Tibial artery (tissue), 4 donors: ENCODE measurements around the gene NELL2.
"Not testable (repeated sequence)": the region's sequence is repeated elsewhere in the genome, so short reads cannot be mapped to it uniquely, and the experiment has no call there.

Experiments
- DNase-seq, 2 donors: peaks; one replicate each; pipeline ENCODE4 v3.0.0-alpha.2; 2019
- H3K27ac ChIP-seq, 2 donors: fragments of 200-600 bp; sonication (generic) in 1 of 2; 1 replicate in 1 of 2; 2 replicates in 1 of 2; pipeline ENCODE4 v1.5.1; 2018 to 2019; ENCODE audit warnings: mild to moderate bottlenecking in 1 of 2
- H3K27me3 ChIP-seq, 2 donors: fragments of 200-600 bp; sonication (generic) in 1 of 2; one replicate each; pipeline versions ENCODE4 v1.5.1 to v1.6.0; 2016 to 2019
- H3K36me3 ChIP-seq, 3 donors: fragments of 200-600 bp; sonication (generic) in 2 of 3; one replicate each; pipeline ENCODE4 v1.5.1; 2016 to 2019; ENCODE audit warnings: mild to moderate bottlenecking in 2 of 3
- H3K4me1 ChIP-seq, 4 donors: fragments of 200-600 bp; sonication (generic) in 2 of 4; 1 replicate in 3 of 4; 2 replicates in 1 of 4; pipeline ENCODE4 v1.5.1; 2016 to 2019
- H3K4me3 ChIP-seq, 2 donors: fragments of 200-600 bp; sonication (generic) in 1 of 2; 1 replicate in 1 of 2; 2 replicates in 1 of 2; pipeline ENCODE4 v1.5.1; 2018 to 2019; ENCODE audit warnings: mild to moderate bottlenecking in 2 of 2
- H3K9me3 ChIP-seq, 3 donors: fragments of 200-600 bp; sonication (generic) in 1 of 3; one replicate each; pipeline ENCODE4 v1.5.1; 2016 to 2019
- intact Hi-C: fragments of 100-400 bp; cut with DNase I; formaldehyde crosslinking; loops from one replicate; pipeline ENCODE4 v1.15.0; 2023; ENCODE audit warnings: low total_unique reads
- TF ChIP-seq, protein P1 (sequence below), 2 experiments: fragments of 200-600 bp in 1 of 2; fragments of 450-650 bp in 1 of 2; IDR thresholded peaks; one replicate each; pipeline ENCODE4 v1.5.1; 2017 to 2019; ENCODE audit warnings: antibody characterized with exemption in 2 of 2, mild to moderate bottlenecking in 1 of 2, moderate library complexity in 1 of 2

The NELL2 gene

DNA sequence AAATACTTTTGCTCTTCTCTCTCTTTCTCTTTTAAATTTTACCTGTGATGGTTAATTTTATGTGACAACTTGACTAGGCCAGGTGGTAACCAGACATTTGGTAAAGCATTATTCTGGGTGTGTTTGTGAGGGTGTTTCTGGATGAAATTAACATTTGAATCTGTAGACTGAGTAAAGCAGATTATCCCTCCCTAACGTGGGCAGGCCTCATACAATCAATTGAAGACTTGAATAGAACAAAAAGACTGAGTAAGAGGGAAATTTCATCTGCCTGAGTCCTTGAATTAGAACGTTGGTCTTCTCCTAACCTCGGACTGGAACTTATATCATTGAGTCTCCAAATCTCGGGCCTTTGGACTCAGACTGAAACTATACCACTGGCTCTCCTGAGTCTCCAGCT lies 182.1 kb downstream of the NELL2 start:
- Histone ChIP-seq H3K9me3 (no peaks in the 10 kb centered on the region), H3K4me1 (no peaks in the 10 kb centered on the region), H3K27me3 (no peaks in the 10 kb centered on the region), H3K27ac (no peak overlapping the region), H3K36me3 (no peaks in the 10 kb centered on the region), H3K4me3 (no peak overlapping the region)
- no peak for DNase-seq
- TF ChIP-seq, protein P1, sequence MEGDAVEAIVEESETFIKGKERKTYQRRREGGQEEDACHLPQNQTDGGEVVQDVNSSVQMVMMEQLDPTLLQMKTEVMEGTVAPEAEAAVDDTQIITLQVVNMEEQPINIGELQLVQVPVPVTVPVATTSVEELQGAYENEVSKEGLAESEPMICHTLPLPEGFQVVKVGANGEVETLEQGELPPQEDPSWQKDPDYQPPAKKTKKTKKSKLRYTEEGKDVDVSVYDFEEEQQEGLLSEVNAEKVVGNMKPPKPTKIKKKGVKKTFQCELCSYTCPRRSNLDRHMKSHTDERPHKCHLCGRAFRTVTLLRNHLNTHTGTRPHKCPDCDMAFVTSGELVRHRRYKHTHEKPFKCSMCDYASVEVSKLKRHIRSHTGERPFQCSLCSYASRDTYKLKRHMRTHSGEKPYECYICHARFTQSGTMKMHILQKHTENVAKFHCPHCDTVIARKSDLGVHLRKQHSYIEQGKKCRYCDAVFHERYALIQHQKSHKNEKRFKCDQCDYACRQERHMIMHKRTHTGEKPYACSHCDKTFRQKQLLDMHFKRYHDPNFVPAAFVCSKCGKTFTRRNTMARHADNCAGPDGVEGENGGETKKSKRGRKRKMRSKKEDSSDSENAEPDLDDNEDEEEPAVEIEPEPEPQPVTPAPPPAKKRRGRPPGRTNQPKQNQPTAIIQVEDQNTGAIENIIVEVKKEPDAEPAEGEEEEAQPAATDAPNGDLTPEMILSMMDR (IDR thresholded peaks at IDR 0.05), result no peak
- intact Hi-C loops, result no loop called here

DNA sequence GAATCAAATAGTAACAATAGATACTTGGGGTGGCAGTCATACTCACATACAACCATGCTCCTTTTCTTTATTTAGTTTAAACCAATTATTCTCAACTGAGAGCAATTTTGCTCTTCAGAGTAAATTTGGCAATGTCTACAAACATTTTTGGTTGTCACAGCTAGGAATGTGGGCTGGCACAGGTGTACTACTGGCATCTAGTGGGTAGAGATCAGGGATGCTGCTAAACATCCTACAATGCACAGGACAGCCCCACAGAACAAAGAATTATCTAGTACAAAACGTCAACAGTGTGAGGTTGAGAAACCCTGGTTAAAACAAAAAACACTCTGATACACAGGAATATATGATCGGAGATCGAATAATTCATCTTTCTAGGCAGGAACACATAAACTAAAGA lies 186.5 kb downstream of the NELL2 start:
- no peak overlapping the region for H3K4me3 ChIP-seq
- H3K27ac ChIP-seq, result no peak overlapping the region
- intact Hi-C loops, result no loop called here
- H3K27me3 ChIP-seq, result no peaks in the 10 kb centered on the region
- no peaks in the 10 kb centered on the region for H3K4me1 ChIP-seq
- no peaks in the 10 kb centered on the region for H3K36me3 ChIP-seq
- H3K9me3 ChIP-seq, result no peaks in the 10 kb centered on the region
- TF ChIP-seq, protein P1 (IDR thresholded peaks at IDR 0.05), result no peak
- DNase-seq, result no peak

DNA sequence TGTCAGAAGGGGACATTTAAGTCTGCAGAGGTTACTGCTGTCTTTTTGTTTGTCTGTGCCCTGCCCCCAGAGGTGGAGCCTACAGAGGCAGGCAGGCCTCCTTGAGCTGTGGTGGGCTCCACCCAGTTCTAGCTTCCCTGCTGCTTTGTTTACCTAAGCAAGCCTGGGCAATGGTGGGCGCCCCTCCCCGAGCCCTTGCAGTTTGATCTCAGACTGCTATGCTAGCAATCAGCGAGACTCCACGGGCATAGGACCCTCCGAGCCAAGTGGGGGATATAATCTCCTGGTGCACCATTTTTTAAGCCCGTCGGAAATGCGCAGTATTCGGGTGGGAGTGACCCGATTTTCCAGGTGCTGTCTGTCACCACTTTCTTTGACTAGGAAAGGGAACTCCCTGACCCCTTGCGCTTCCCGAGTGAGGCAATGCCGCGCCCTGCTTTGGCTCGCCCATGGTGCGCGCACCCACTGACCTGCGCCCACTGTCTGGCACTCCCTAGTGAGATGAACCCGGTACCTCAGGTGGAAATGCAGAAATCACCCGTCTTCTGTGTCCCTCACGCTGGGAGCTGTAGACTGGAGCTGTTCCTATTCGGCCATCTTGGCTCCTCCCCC lies 189.2 kb downstream of the NELL2 start:
- H3K9me3 ChIP-seq, H3K36me3 ChIP-seq, H3K27ac ChIP-seq, H3K4me3 ChIP-seq, DNase-seq, intact Hi-C loops, H3K27me3 ChIP-seq, H3K4me1 ChIP-seq: not testable (repeated sequence)

DNA sequence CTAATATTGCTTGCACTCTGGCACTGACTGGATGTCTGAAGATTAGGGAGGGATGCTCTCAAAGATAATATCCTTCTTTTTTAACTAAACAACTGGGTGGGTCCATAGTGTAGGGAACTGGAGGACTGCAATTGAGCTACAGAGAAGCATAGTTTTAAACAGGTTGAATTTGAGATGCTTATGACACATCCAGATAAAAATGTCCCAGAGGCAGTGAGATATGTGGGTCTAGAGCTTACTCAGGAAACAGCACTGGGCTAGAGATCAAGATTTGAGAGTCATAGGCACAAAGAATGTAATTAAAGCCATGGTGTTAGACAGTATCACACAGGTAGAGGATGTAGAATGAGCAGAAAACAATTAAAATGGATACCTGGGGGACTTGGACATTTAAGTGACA lies 198.4 kb downstream of the NELL2 start:
- Histone ChIP-seq H3K27ac (no peak overlapping the region), H3K36me3 (no peaks in the 10 kb centered on the region), H3K27me3 (no peaks in the 10 kb centered on the region), H3K9me3 (no peaks in the 10 kb centered on the region), H3K4me3 (no peak overlapping the region), H3K4me1 (no peaks in the 10 kb centered on the region)
- TF ChIP-seq, protein P1 (IDR thresholded peaks at IDR 0.05), result no peak
- intact Hi-C loops, result no loop called here
- DNase-seq, result no peak

DNA sequence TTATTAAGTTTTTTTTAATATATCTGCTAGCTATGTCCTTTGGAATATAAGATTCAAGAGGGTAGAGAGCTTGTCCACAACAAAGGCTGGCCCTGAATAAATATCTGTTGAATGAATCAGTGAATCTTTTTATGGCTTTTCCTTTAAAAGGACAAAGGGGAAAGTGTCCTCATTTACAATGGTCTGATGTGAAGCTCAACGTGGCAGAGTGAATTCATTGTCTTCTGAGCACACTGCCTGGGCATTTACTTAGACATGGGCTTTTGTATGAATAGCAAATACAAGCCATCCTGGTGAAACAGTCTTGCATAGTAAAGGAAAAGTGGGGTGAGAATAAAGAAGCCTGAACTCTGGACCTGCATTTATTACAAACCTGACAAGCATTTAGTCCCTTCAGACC lies 201.2 kb downstream of the NELL2 start:
- TF ChIP-seq, protein P1 (IDR thresholded peaks at IDR 0.05), result no peak
- Histone ChIP-seq H3K27me3 (no peaks in the 10 kb centered on the region), H3K4me3 (no peak overlapping the region), H3K4me1 (no peaks in the 10 kb centered on the region), H3K36me3 (no peaks in the 10 kb centered on the region), H3K9me3 (no peaks in the 10 kb centered on the region), H3K27ac (no peak overlapping the region)
- intact Hi-C loops, result no loop called here
- DNase-seq, result no peak

DNA sequence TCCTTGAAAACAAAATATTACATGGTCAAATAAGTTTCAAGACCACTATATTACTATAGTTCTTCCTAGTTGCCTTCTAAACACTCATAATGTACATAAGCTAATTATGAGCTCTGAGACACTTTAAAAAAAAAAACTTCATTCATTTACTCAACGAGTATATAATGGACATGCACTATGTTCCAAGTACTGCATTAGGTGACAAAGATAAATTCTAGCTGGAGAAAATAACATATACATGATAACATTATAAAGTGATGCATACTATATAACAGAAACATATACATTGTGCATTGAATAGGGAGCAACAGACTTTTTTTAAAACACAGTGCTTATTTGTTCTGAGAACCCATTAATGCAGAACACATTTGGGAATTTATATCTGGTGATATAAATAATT lies 202.3 kb downstream of the NELL2 start:
- TF ChIP-seq, protein P1 (IDR thresholded peaks at IDR 0.05), result no peak
- intact Hi-C loops, result no loop called here
- H3K4me3 ChIP-seq, result no peak overlapping the region
- no peak for DNase-seq
- H3K4me1 ChIP-seq, result no peaks in the 10 kb centered on the region
- H3K36me3 ChIP-seq, result no peaks in the 10 kb centered on the region
- H3K27me3 ChIP-seq, result no peaks in the 10 kb centered on the region
- H3K9me3 ChIP-seq, result no peaks in the 10 kb centered on the region
- no peak overlapping the region for H3K27ac ChIP-seq
